Astrocyte (in vitro differentiated cells and primary cell): Measurements from ENCODE around the gene RPS6KA2. TPM values are rescaled to one million over a fixed set of nuclear protein-coding genes. Genes with fewer than 3 reads are reported as not detected.

Experiments used
- DNase-seq: peaks from one replicate; pipeline ENCODE4 v3.0.0-alpha.2; 2010; ENCODE audit warnings: low read depth
- FAIRE-seq: peaks from 2 replicates; lab custom pipeline; 2011; peaks lifted over from hg19 to GRCh38; lab: Jason Lieb, UNC
- H2AFZ ChIP-seq: 2 replicates; pipeline ENCODE4 v1.6.0; 2012; ENCODE audit warnings: low read depth, low read length, inconsistent platforms
- H3K27ac ChIP-seq: 2 replicates; pipeline ENCODE4 v1.5.1; 2011; ENCODE audit warnings: low read depth, low read length, inconsistent platforms
- H3K27me3 ChIP-seq: 2 replicates; pipeline ENCODE4 v1.6.0; 2011; ENCODE audit warnings: low read length, inconsistent platforms; ENCODE audit not compliant: insufficient read depth
- H3K36me3 ChIP-seq: 2 replicates; pipeline ENCODE4 v1.5.1; 2011; ENCODE audit warnings: low read length, inconsistent platforms; ENCODE audit not compliant: insufficient read depth
- H3K4me1 ChIP-seq: 2 replicates; pipeline ENCODE4 v1.5.1; 2011; ENCODE audit warnings: low read length, inconsistent platforms; ENCODE audit not compliant: insufficient read depth
- H3K4me2 ChIP-seq: 2 replicates; pipeline ENCODE4 v1.6.0; 2012; ENCODE audit warnings: low read length, inconsistent platforms
- H3K4me3 ChIP-seq: 2 replicates; pipeline ENCODE4 v1.5.1; 2011; ENCODE audit warnings: low read depth, mild to moderate bottlenecking, low read length, inconsistent platforms; ENCODE audit not compliant: insufficient read depth
- H3K79me2 ChIP-seq: 2 replicates; pipeline ENCODE4 v1.6.0; 2012; ENCODE audit warnings: mild to moderate bottlenecking, low read length, inconsistent platforms; ENCODE audit not compliant: insufficient read depth
- H3K9ac ChIP-seq: 2 replicates; pipeline ENCODE4 v1.6.0; 2012; ENCODE audit warnings: mild to moderate bottlenecking, low read length, inconsistent platforms
- H3K9me3 ChIP-seq: 2 replicates; pipeline ENCODE4 v1.5.1; 2012; ENCODE audit warnings: low read depth, mild to moderate bottlenecking, low read length, inconsistent platforms; ENCODE audit not compliant: insufficient read depth
- H4K20me1 ChIP-seq: 2 replicates; pipeline ENCODE4 v1.6.0; 2012; ENCODE audit warnings: low read length, inconsistent platforms; ENCODE audit not compliant: insufficient read depth
- H3K27ac Mint-ChIP-seq: one replicate; pipeline ENCODE4 v1.8.0; 2021; ENCODE audit warnings: mild to moderate bottlenecking, mixed read lengths; ENCODE audit not compliant: unreplicated experiment
- H3K27me3 Mint-ChIP-seq: one replicate; pipeline ENCODE4 v1.8.0; 2021; ENCODE audit warnings: low read depth, mixed read lengths; ENCODE audit not compliant: unreplicated experiment
- H3K36me3 Mint-ChIP-seq: one replicate; pipeline ENCODE4 v1.8.0; 2021; ENCODE audit warnings: low read depth, mixed read lengths; ENCODE audit not compliant: unreplicated experiment
- H3K4me1 Mint-ChIP-seq: one replicate; pipeline ENCODE4 v1.8.0; 2021; ENCODE audit warnings: low read depth, mixed read lengths; ENCODE audit not compliant: unreplicated experiment
- H3K4me3 Mint-ChIP-seq: one replicate; pipeline ENCODE4 v1.8.0; 2021; ENCODE audit warnings: mild to moderate bottlenecking, moderate library complexity, mixed read lengths; ENCODE audit not compliant: unreplicated experiment
- H3K9me3 Mint-ChIP-seq: one replicate; pipeline ENCODE4 v1.8.0; 2021; ENCODE audit warnings: mild to moderate bottlenecking, mixed read lengths; ENCODE audit not compliant: unreplicated experiment
- EZH2 ChIP-seq: IDR thresholded peaks from 2 replicates; pipeline ENCODE4 v1.6.1; 2012; ENCODE audit warnings: mild to moderate bottlenecking, low read length, inconsistent platforms; ENCODE audit not compliant: insufficient read depth
- total RNA-seq: library from RNA; stranded (reverse); gene quantifications from 2 replicates; pipeline ENCODE4 v1.2.1, GENCODE V29; 2021
- TF ChIP-seq, protein P1 (sequence below): IDR thresholded peaks from 2 replicates; pipeline ENCODE4 v1.5.1; 2011; ENCODE audit warnings: low read depth, mild to moderate bottlenecking, inconsistent platforms, low read length, moderate library complexity; ENCODE audit not compliant: insufficient read depth

The RPS6KA2 gene
- total RNA-seq, 1 donor from 2014 or later, result 33.5 TPM

DNA sequence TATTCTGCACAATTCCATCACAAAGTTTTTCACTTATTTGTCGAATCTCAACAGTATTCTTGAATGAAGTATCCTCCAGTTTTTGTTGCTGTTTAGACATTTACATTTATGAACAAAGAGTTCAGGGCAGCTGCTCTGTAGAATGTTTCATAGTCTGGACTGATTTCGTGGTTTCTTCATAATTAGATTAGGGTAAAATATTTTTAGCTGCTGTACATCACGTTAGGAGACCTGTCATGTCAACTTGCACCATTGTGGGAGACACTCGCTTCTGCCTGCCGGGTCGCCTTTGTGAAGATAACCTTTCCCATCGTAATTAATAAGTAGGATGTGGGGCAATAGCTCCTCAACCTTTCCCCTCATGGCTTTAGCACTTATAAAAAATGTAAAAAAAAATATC, 27.5 kb upstream of the RPS6KA2 start:
- TF ChIP-seq EZH2, result no peak
- TF ChIP-seq, protein P1, sequence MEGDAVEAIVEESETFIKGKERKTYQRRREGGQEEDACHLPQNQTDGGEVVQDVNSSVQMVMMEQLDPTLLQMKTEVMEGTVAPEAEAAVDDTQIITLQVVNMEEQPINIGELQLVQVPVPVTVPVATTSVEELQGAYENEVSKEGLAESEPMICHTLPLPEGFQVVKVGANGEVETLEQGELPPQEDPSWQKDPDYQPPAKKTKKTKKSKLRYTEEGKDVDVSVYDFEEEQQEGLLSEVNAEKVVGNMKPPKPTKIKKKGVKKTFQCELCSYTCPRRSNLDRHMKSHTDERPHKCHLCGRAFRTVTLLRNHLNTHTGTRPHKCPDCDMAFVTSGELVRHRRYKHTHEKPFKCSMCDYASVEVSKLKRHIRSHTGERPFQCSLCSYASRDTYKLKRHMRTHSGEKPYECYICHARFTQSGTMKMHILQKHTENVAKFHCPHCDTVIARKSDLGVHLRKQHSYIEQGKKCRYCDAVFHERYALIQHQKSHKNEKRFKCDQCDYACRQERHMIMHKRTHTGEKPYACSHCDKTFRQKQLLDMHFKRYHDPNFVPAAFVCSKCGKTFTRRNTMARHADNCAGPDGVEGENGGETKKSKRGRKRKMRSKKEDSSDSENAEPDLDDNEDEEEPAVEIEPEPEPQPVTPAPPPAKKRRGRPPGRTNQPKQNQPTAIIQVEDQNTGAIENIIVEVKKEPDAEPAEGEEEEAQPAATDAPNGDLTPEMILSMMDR, result no peak
- peaks cover 31% of the 10 kb centered on the region for H3K27me3 Mint-ChIP-seq
- Histone ChIP-seq H3K4me1 (no peaks in the 10 kb centered on the region), H3K79me2 (no peaks in the 10 kb centered on the region), H3K4me3 (no peak overlapping the region), H3K9ac (no peak overlapping the region), H3K4me2 (no peak overlapping the region), H3K9me3 (no peaks in the 10 kb centered on the region), H4K20me1 (no peaks in the 10 kb centered on the region), H3K27me3 (peaks cover 19% of the 10 kb centered on the region), H3K27ac (no peak overlapping the region), H2AFZ (no peak overlapping the region), H3K36me3 (no peaks in the 10 kb centered on the region)
- no peaks in the 10 kb centered on the region for H3K4me1 Mint-ChIP-seq
- H3K9me3 Mint-ChIP-seq, result no peaks in the 10 kb centered on the region
- H3K36me3 Mint-ChIP-seq, result no peaks in the 10 kb centered on the region
- DNase-seq (no peak), FAIRE-seq (no peak)
- H3K27ac Mint-ChIP-seq, result no peak overlapping the region
- H3K4me3 Mint-ChIP-seq, result no peak overlapping the region

DNA sequence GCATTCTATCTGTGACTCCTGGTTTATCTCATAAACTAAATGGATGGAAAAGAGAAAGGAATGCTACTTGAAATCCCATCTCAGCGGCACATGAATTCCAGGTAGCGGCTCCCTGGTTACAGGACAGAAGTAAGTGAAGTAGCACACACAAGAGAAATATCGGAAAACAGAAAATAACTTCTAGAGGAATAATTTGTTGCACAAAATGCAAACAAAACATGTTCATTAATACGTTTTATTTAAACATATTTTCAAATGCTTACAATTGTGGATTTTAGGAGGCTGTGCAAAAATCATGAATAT, 26.5 kb upstream of the RPS6KA2 start:
- H4K20me1 ChIP-seq, result no peaks in the 10 kb centered on the region
- H3K9ac ChIP-seq, result no peak overlapping the region
- no peaks in the 10 kb centered on the region for H3K36me3 ChIP-seq
- FAIRE-seq (no peak), DNase-seq (no peak)
- Mint-ChIP-seq H3K27me3 (peaks cover 27% of the 10 kb centered on the region), H3K4me1 (no peaks in the 10 kb centered on the region), H3K4me3 (no peak overlapping the region), H3K9me3 (no peaks in the 10 kb centered on the region), H3K36me3 (no peaks in the 10 kb centered on the region), H3K27ac (no peak overlapping the region)
- H3K9me3 ChIP-seq, result no peaks in the 10 kb centered on the region
- H3K79me2 ChIP-seq, result no peaks in the 10 kb centered on the region
- H3K27me3 ChIP-seq, result peaks cover 17% of the 10 kb centered on the region
- H3K4me3 ChIP-seq, result no peak overlapping the region
- H3K4me1 ChIP-seq, result no peaks in the 10 kb centered on the region
- H3K27ac ChIP-seq, result no peak overlapping the region
- no peak overlapping the region for H2AFZ ChIP-seq
- H3K4me2 ChIP-seq, result no peak overlapping the region
- TF ChIP-seq, protein P1, result no peak
- TF ChIP-seq EZH2, result no peak

DNA sequence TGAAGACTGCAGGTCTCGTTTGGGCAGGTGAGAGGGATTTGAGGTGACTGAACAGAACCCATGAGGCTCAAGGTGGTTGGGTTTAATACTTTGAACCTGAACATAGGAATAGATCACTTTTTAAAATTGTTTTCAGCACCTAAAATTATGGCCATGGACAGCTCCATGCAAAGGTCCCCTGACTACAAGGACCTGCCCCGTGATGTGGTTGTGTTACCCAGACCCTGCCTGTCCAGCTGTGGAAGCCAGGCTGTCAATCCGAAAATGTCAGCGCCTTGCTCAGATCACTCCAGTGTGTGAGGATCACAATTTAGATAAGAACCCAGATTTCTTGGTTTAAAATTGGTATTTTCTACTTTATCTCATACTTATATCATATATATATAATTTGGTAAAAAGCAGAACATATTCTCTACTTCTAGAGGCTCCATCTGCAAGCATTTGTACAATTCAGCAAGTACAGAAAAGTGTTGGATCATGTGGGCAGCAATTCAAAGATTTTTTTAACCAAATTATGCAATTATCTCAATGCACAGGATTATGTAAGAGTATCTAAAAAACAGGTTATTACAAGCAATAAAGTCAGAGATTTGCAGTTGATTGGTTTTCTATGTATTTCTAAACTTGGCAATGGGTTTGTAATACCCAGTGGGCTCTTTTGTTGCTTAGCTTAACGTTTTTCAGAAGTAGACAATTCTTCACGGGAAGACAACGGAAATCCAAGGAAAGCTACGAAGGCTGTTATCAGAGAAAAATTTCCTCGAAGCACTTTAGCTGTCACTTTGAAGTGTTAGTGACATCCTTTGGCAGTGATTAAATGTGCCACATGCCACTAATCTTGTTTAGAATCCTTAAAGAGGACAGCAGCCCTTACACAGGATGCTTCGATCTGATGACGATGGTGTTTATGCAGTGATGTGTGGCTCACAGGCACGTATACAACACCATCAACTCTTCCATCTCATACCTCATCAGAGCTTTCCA, 24.1 kb upstream of the RPS6KA2 start:
- Histone ChIP-seq H3K9ac (no peak overlapping the region), H3K27ac (no peak overlapping the region), H3K4me1 (no peaks in the 10 kb centered on the region), H3K4me2 (no peak overlapping the region), H2AFZ (no peak overlapping the region), H4K20me1 (no peaks in the 10 kb centered on the region), H3K4me3 (no peak overlapping the region), H3K36me3 (no peaks in the 10 kb centered on the region), H3K9me3 (no peaks in the 10 kb centered on the region), H3K27me3 (peaks cover 17% of the 10 kb centered on the region), H3K79me2 (no peaks in the 10 kb centered on the region)
- FAIRE-seq, result no peak
- no peak overlapping the region for H3K4me3 Mint-ChIP-seq
- H3K4me1 Mint-ChIP-seq, result no peaks in the 10 kb centered on the region
- H3K36me3 Mint-ChIP-seq, result no peaks in the 10 kb centered on the region
- H3K27ac Mint-ChIP-seq, result no peak overlapping the region
- H3K27me3 Mint-ChIP-seq, result peaks cover 8% of the 10 kb centered on the region
- H3K9me3 Mint-ChIP-seq, result no peaks in the 10 kb centered on the region
- no peak for DNase-seq
- TF ChIP-seq EZH2, result no peak
- TF ChIP-seq, protein P1, result no peak
